ENCODE results near the gene TMEM91. TPM values are rescaled to one million over a fixed set of nuclear protein-coding genes. Genes with fewer than 3 reads are reported as not detected.

Gene TMEM91
- total and polyA plus RNA-seq, 2 of the 4 experiments (the other 2 are of a cell fraction): 1.4 to 4.8 TPM

GRCh38 chr19:41421314-41421713, 45.0 kb downstream of the TMEM91 start:
- no peak overlapping the region for H4K91ac ChIP-seq (ENCODE audit: insufficient read depth, low read depth, low read length)
- no peak overlapping the region for H3K4ac ChIP-seq (ENCODE audit: low read depth, low read length)
- no peak overlapping the region for H2BK120ac ChIP-seq (ENCODE audit: low read depth, low read length)
- no peak for DNase-seq
- H3K14ac ChIP-seq (replicated peaks; ENCODE audit: low read depth, low read length): no peak overlapping the region
- in situ Hi-C loops (cut with MboI; ENCODE audit: low sequenced_read_pairs): no loop called here
- no peaks in the 10 kb centered on the region for H4K20me1 ChIP-seq (ENCODE audit: insufficient read depth, low read length)
- H3K36me3 ChIP-seq (ENCODE audit: control insufficient read depth, insufficient read depth, low read length): peaks cover 54% of the 10 kb centered on the region
- no peak for ATAC-seq (ENCODE audit: low read depth)
- dilution Hi-C loops (cut with HindIII; ENCODE audit: low sequenced_read_pairs, unreplicated experiment): no loop called here
- no peak overlapping the region for H3K4me2 ChIP-seq (ENCODE audit: low read depth, low read length)
- H2BK20ac ChIP-seq (ENCODE audit: low read depth, low read length): no peak overlapping the region
- no peak overlapping the region for H2AK5ac ChIP-seq (ENCODE audit: low read depth, low read length)
- H3K9ac ChIP-seq (ENCODE audit: low read depth, low read length): no peak overlapping the region
- BruUV-seq (replicated peaks): no TSS peak
- ChIA-PET POLR2A (ENCODE audit: unreplicated experiment) (no interaction called here), CTCF (no interaction called here)
- no peak overlapping the region for H2AFZ ChIP-seq (replicated peaks; ENCODE audit: low read length, poor library complexity)
- H3K4me3 ChIP-seq (ENCODE audit: insufficient read depth, low read depth, low read length): no peak overlapping the region
- H3K4me1 ChIP-seq (ENCODE audit: control insufficient read depth, insufficient read depth, low read length): no peaks in the 10 kb centered on the region
- H2AK9ac ChIP-seq (replicated peaks; ENCODE audit: low read depth, low read length, poor library complexity): no peak overlapping the region
- no peaks in the 10 kb centered on the region for H3K27me3 ChIP-seq (ENCODE audit: control insufficient read depth, insufficient read depth, low read length)
- no peaks in the 10 kb centered on the region for H3K9me3 ChIP-seq (ENCODE audit: control insufficient read depth, insufficient read depth, low read length)
- 100% methylated on average over 3 of the region's 6 CpGs; no CpG with 5 or more reads in 1 of the 2 experiments for WGBS, 2 experiments (ENCODE audit: extremely low coverage in 2 of 2, insufficient read length in 1 of 2)
- no peak overlapping the region for H2BK15ac ChIP-seq (ENCODE audit: low read depth, low read length)
- H3K18ac ChIP-seq (ENCODE audit: low read depth, low read length): no peak overlapping the region
- no peak overlapping the region for H2BK5ac ChIP-seq (ENCODE audit: low read depth, low read length, poor library complexity, severe bottlenecking)
- no peak overlapping the region for H3K27ac ChIP-seq (ENCODE audit: insufficient read depth, low read length)
- no peaks in the 10 kb centered on the region; the same call in 1 of the 2 replicates for H3K9me1 ChIP-seq (ENCODE audit: insufficient read depth, low read length)
- no peak overlapping the region for H3K56ac ChIP-seq (ENCODE audit: extremely low read depth, insufficient read depth, low read length)
- TF ChIP-seq BHLHE40 (IDR thresholded peaks at IDR 0.05; ENCODE audit: low read depth, low read length): no peak
- TF ChIP-seq RCOR1 (IDR thresholded peaks at IDR 0.05; ENCODE audit: insufficient replicate concordance, low read length): no peak
- no peak for TF ChIP-seq RAD21 (IDR thresholded peaks at IDR 0.05; ENCODE audit: low read length)
- TF ChIP-seq, protein P1, sequence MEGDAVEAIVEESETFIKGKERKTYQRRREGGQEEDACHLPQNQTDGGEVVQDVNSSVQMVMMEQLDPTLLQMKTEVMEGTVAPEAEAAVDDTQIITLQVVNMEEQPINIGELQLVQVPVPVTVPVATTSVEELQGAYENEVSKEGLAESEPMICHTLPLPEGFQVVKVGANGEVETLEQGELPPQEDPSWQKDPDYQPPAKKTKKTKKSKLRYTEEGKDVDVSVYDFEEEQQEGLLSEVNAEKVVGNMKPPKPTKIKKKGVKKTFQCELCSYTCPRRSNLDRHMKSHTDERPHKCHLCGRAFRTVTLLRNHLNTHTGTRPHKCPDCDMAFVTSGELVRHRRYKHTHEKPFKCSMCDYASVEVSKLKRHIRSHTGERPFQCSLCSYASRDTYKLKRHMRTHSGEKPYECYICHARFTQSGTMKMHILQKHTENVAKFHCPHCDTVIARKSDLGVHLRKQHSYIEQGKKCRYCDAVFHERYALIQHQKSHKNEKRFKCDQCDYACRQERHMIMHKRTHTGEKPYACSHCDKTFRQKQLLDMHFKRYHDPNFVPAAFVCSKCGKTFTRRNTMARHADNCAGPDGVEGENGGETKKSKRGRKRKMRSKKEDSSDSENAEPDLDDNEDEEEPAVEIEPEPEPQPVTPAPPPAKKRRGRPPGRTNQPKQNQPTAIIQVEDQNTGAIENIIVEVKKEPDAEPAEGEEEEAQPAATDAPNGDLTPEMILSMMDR (conservative IDR thresholded peaks at IDR 0.05; ENCODE audit: low read depth, low read length): no peak
- TF ChIP-seq MXI1 (IDR thresholded peaks at IDR 0.05; ENCODE audit: borderline replicate concordance, low read depth, low read length): no peak
- TF ChIP-seq SMC3 (IDR thresholded peaks at IDR 0.05; ENCODE audit: low read depth, low read length): no peak
- TF ChIP-seq USF2 (IDR thresholded peaks at IDR 0.05; ENCODE audit: low read depth, low read length): no peak
- TF ChIP-seq CEBPB (IDR thresholded peaks at IDR 0.05; ENCODE audit: low read depth, low read length): no peak
- no peak for TF ChIP-seq RFX5 (IDR thresholded peaks at IDR 0.05; ENCODE audit: low read depth, low read length)
- no peak for TF ChIP-seq FOS (IDR thresholded peaks at IDR 0.05; ENCODE audit: low read depth, low read length)
- TF ChIP-seq MAZ (IDR thresholded peaks at IDR 0.05; ENCODE audit: borderline replicate concordance, low read depth, low read length): no peak
- TF ChIP-seq NFE2L2 (IDR thresholded peaks at IDR 0.05; ENCODE audit: low read depth, low read length): no peak
- no peak for TF ChIP-seq MAFK (IDR thresholded peaks at IDR 0.05; ENCODE audit: low read depth, low read length)
- TF ChIP-seq, protein P2, sequence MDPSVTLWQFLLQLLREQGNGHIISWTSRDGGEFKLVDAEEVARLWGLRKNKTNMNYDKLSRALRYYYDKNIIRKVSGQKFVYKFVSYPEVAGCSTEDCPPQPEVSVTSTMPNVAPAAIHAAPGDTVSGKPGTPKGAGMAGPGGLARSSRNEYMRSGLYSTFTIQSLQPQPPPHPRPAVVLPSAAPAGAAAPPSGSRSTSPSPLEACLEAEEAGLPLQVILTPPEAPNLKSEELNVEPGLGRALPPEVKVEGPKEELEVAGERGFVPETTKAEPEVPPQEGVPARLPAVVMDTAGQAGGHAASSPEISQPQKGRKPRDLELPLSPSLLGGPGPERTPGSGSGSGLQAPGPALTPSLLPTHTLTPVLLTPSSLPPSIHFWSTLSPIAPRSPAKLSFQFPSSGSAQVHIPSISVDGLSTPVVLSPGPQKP (IDR thresholded peaks at IDR 0.05; ENCODE audit: borderline replicate concordance, low read depth, low read length): no peak
- H3K23ac ChIP-seq (ENCODE audit: low read depth, low read length): no peak overlapping the region
- intact Hi-C loops (cut with micrococcal nuclease): loop anchor here (10.0 kb wide), 1 partner anchor 217 kb away; no protein-coding TSS in a partner anchor
- H3K79me1 ChIP-seq (ENCODE audit: low read depth in 1 of 2, low read length in 2 of 2): no peaks in the 10 kb centered on the region
- H4K5ac ChIP-seq (ENCODE audit: low read depth, low read length): no peak overlapping the region
- H4K8ac ChIP-seq (ENCODE audit: low read depth in 2 of 2, low read length in 2 of 2): no peak overlapping the region
